ENCODE measurements around the gene CYP19A1. TPM values are rescaled to one million over a fixed set of nuclear protein-coding genes. Genes with fewer than 3 reads are reported as not detected.

CYP19A1 gene
- total RNA-seq, 1 experiment from 2014 or later, result 2.4 TPM

DNA sequence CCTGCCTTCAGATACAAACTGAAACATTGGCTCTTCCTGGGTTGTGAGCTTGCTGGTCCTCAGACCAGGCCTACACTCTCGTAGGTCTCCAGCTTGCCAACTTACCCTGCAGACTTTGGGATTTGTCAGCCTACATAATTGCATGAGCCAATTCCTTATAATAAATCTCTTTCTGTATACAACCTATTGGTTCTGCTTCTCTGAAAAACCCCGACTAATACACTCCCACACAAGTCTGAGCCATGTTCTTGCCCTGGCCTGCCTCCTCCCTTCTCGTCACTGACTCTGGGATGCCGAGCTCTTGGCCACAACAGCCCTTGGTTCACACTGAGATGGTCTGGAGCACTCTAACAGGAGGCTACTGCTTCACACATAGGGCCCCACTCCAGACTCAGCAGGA lies 9.5 kb downstream of the CYP19A1 start:
- Histone ChIP-seq H2AFZ (ENCODE audit: low read length) (no peak overlapping the region), H3K4me3 (ENCODE audit: low read length) (no peak overlapping the region), H3K4me2 (ENCODE audit: low read depth, low read length, poor library complexity, severe bottlenecking) (no peak overlapping the region), H3K27ac (ENCODE audit: low read length) (no peak overlapping the region), H3K79me2 (ENCODE audit: low read length) (no peaks in the 10 kb centered on the region), H3K36me3 (ENCODE audit: insufficient read depth, low read length) (no peaks in the 10 kb centered on the region), H3K9me3 (ENCODE audit: low read length) (no peaks in the 10 kb centered on the region), H3K9ac (ENCODE audit: low read length) (no peak overlapping the region), H4K20me1 (ENCODE audit: insufficient read depth, low read depth, low read length) (no peaks in the 10 kb centered on the region), H3K27me3 (ENCODE audit: low read length) (no peaks in the 10 kb centered on the region), H3K9me2 (replicated peaks; ENCODE audit: insufficient read depth, low read length) (no peaks in the 10 kb centered on the region), H3K4me1 (ENCODE audit: low read length) (no peaks in the 10 kb centered on the region; the same call in 1 of the 2 replicates)
- DNase-seq, result no peak

DNA sequence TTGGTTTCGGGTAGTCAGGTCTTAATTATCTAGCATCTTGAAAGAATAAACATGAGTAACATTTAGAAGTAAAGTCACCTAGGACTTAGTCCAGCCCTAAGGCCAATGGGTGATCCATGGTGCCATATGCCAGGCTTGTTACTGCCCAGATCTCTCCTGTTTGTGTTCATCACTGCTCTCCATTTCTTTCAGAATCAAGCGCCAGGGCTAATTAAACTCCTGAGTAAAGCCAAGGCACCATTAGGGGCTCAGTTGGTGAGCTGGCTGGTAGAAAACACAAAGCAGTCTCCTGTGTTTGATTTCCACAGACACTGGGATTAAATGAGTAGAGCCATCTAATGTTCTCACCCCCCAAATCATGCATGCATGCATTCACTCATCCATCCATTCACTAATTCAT lies 11.3 kb downstream of the CYP19A1 start:
- H3K9me3 ChIP-seq (ENCODE audit: low read length), result no peaks in the 10 kb centered on the region

DNA sequence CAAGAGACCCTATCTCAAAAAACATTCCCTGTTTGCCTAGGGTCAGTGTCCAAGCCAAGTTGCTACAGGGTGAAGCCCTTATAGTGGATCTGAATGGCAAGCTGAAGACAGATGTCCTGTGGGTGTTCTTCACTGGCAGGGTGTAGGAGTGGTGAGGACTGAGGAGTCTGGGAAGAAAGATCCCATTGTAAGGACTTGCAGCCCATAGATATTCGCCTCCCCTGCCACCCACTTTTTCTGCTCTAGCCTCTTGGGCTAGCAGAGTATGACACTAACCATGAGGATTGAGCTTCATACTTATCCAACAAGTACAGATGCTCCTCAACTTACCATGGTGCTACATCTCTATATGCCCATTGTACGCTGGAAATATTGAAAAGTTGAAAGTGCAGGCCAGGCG lies 13.2 kb downstream of the CYP19A1 start:
- no peak overlapping the region for H3K4me2 ChIP-seq (ENCODE audit: low read depth, low read length, poor library complexity, severe bottlenecking)
- no peak overlapping the region for H2AFZ ChIP-seq (ENCODE audit: low read length)
- no peaks in the 10 kb centered on the region for H3K9me3 ChIP-seq (ENCODE audit: low read length)
- no peaks in the 10 kb centered on the region for H3K4me1 ChIP-seq (ENCODE audit: low read length)
- no peaks in the 10 kb centered on the region for H3K9me2 ChIP-seq (replicated peaks; ENCODE audit: insufficient read depth, low read length)
- no peak overlapping the region for H3K9ac ChIP-seq (ENCODE audit: low read length)
- H3K27me3 ChIP-seq (ENCODE audit: low read length), result no peaks in the 10 kb centered on the region
- no peaks in the 10 kb centered on the region for H4K20me1 ChIP-seq (ENCODE audit: insufficient read depth, low read depth, low read length)
- no peaks in the 10 kb centered on the region for H3K36me3 ChIP-seq (ENCODE audit: insufficient read depth, low read length)
- no peak for DNase-seq
- H3K79me2 ChIP-seq (ENCODE audit: low read length), result no peaks in the 10 kb centered on the region
- no peak overlapping the region for H3K4me3 ChIP-seq (ENCODE audit: low read length)
- H3K27ac ChIP-seq (ENCODE audit: low read length), result no peak overlapping the region

More for the DNA sequence above, 11.3 kb downstream of the CYP19A1 start:
- no peaks in the 10 kb centered on the region for H3K79me2 ChIP-seq (ENCODE audit: low read length)
- H3K4me2 ChIP-seq (ENCODE audit: low read depth, low read length, poor library complexity, severe bottlenecking), result no peak overlapping the region
- no peaks in the 10 kb centered on the region for H3K27me3 ChIP-seq (ENCODE audit: low read length)
- no peak for DNase-seq
- H4K20me1 ChIP-seq (ENCODE audit: insufficient read depth, low read depth, low read length), result no peaks in the 10 kb centered on the region
- H3K4me3 ChIP-seq (ENCODE audit: low read length), result no peak overlapping the region
- H3K9me2 ChIP-seq (replicated peaks; ENCODE audit: insufficient read depth, low read length), result no peaks in the 10 kb centered on the region
- H3K27ac ChIP-seq (ENCODE audit: low read length), result no peak overlapping the region
- no peaks in the 10 kb centered on the region for H3K4me1 ChIP-seq (ENCODE audit: low read length)
- H3K36me3 ChIP-seq (ENCODE audit: insufficient read depth, low read length), result no peaks in the 10 kb centered on the region
- no peak overlapping the region for H2AFZ ChIP-seq (ENCODE audit: low read length)
- H3K9ac ChIP-seq (ENCODE audit: low read length), result no peak overlapping the region

DNA sequence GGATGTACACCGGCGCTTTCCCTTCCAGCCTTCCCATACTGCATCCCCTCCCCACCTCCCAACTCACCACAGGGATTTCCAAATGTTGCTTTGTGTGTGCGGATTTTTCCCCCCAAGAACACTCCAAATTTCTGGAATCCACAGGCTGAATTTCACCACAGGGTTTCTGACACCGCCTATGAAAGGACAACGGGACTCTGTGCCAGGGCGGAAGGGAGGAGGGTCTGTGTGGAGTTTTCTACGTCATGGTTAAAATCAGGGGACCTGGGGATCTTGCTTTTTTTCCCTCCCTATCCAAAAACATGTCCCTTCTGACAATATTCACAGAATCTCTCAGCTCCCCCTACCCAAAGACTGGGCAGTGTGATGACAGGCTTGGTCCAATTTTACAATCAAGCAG lies 14.6 kb downstream of the CYP19A1 start:
- Histone ChIP-seq H3K79me2 (ENCODE audit: low read length) (no peaks in the 10 kb centered on the region), H3K9me2 (replicated peaks; ENCODE audit: insufficient read depth, low read length) (no peaks in the 10 kb centered on the region), H2AFZ (ENCODE audit: low read length) (no peak overlapping the region), H4K20me1 (ENCODE audit: insufficient read depth, low read depth, low read length) (no peaks in the 10 kb centered on the region), H3K9me3 (ENCODE audit: low read length) (no peaks in the 10 kb centered on the region), H3K9ac (ENCODE audit: low read length) (no peak overlapping the region), H3K4me1 (ENCODE audit: low read length) (no peaks in the 10 kb centered on the region), H3K4me2 (ENCODE audit: low read depth, low read length, poor library complexity, severe bottlenecking) (no peak overlapping the region), H3K27ac (ENCODE audit: low read length) (no peak overlapping the region), H3K27me3 (ENCODE audit: low read length) (no peaks in the 10 kb centered on the region), H3K4me3 (ENCODE audit: low read length) (no peak overlapping the region), H3K36me3 (ENCODE audit: insufficient read depth, low read length) (no peaks in the 10 kb centered on the region)
- DNase-seq, result no peak

DNA sequence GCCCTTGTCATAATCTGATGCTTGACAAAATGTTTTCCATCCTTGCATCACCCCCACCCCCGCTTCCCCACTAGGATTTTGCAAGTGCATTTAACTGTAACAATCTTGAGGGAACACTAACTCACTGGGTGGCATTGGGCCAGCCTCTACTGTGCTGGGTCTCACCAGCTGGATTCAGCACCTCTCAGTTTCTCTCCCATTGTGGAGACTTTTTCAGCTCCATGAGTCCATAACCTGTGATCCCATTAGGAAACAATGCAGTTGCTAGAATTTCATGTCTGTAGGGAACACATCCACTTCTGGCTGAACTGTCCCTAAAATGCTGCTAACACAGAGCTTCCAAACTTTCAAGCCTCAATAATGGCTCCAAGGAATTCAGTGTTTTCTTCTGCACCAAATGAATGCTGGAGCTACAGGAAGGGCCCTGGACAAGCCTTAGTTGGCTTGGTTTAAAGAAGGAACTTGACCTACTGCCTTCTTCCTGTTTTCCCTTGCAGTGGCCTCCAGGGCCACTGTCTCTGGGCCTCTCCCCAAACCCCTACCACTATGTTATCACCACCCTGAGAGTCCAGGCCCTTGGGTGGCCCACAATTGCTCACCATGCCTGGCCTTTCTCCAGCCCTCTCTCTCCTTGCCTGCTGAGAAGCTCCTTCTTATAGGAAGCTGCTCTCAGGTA lies 15.6 kb downstream of the CYP19A1 start:
- Histone ChIP-seq H3K9ac (ENCODE audit: low read length) (no peak overlapping the region), H2AFZ (ENCODE audit: low read length) (no peak overlapping the region), H3K4me1 (ENCODE audit: low read length) (no peaks in the 10 kb centered on the region), H3K9me2 (replicated peaks; ENCODE audit: insufficient read depth, low read length) (no peaks in the 10 kb centered on the region), H3K79me2 (ENCODE audit: low read length) (no peaks in the 10 kb centered on the region), H3K36me3 (ENCODE audit: insufficient read depth, low read length) (no peaks in the 10 kb centered on the region), H3K9me3 (ENCODE audit: low read length) (no peaks in the 10 kb centered on the region), H3K4me2 (ENCODE audit: low read depth, low read length, poor library complexity, severe bottlenecking) (no peak overlapping the region), H4K20me1 (ENCODE audit: insufficient read depth, low read depth, low read length) (no peaks in the 10 kb centered on the region), H3K27me3 (ENCODE audit: low read length) (no peaks in the 10 kb centered on the region), H3K27ac (ENCODE audit: low read length) (no peak overlapping the region), H3K4me3 (ENCODE audit: low read length) (no peak overlapping the region)
- no peak for DNase-seq

DNA sequence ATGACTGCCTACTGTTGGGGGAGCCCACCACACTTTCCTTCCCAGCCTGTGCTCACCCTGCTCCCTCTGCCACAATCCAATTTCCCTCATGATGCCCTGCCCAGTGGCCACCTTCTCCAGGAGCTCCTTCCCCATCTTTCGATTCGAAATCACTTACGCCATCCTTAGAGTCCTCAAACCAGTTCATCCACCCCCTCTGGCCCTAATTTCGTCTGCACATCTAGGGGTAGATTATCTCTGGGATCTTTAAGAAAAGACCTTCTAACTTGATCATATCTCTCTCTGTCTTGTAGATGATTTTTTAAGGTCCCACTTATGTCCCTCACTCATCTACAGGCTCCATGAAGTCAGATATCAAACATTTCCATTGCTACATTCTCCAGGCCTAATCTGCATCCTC lies 17.1 kb downstream of the CYP19A1 start:
- Histone ChIP-seq H3K4me3 (ENCODE audit: low read length) (no peak overlapping the region), H3K9me3 (ENCODE audit: low read length) (no peaks in the 10 kb centered on the region), H3K4me1 (ENCODE audit: low read length) (no peaks in the 10 kb centered on the region), H2AFZ (ENCODE audit: low read length) (no peak overlapping the region), H3K4me2 (ENCODE audit: low read depth, low read length, poor library complexity, severe bottlenecking) (no peak overlapping the region), H3K27ac (ENCODE audit: low read length) (no peak overlapping the region), H3K36me3 (ENCODE audit: insufficient read depth, low read length) (no peaks in the 10 kb centered on the region), H3K27me3 (ENCODE audit: low read length) (no peaks in the 10 kb centered on the region), H3K79me2 (ENCODE audit: low read length) (no peaks in the 10 kb centered on the region), H3K9me2 (replicated peaks; ENCODE audit: insufficient read depth, low read length) (no peaks in the 10 kb centered on the region), H3K9ac (ENCODE audit: low read length) (no peak overlapping the region), H4K20me1 (ENCODE audit: insufficient read depth, low read depth, low read length) (no peaks in the 10 kb centered on the region)
- no peak for DNase-seq

DNA sequence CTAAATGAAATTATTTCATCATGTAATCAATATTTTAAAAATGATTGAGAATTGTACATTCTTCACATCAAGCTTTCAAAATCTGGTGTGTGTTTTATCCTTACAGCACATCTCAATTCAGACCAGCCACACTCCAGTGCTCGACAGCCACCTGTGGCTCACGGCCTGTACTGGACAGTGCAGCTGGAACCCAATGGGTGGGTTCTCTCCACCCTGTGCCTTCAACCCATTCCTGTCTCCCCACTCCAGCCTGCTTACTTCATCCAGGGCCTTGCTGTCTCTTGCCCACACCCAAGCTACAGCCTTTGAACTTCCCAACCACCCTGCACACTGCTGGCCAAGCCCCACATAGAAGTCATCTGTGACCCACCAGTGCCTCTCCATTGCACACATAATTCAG lies 17.6 kb downstream of the CYP19A1 start:
- no peak overlapping the region for H3K4me2 ChIP-seq (ENCODE audit: low read depth, low read length, poor library complexity, severe bottlenecking)
- no peaks in the 10 kb centered on the region for H3K9me3 ChIP-seq (ENCODE audit: low read length)
- H3K27ac ChIP-seq (ENCODE audit: low read length), result no peak overlapping the region
- no peaks in the 10 kb centered on the region for H3K36me3 ChIP-seq (ENCODE audit: insufficient read depth, low read length)
- H2AFZ ChIP-seq (ENCODE audit: low read length), result no peak overlapping the region
- H3K9me2 ChIP-seq (replicated peaks; ENCODE audit: insufficient read depth, low read length), result no peaks in the 10 kb centered on the region
- no peaks in the 10 kb centered on the region for H3K27me3 ChIP-seq (ENCODE audit: low read length)
- H3K4me1 ChIP-seq (ENCODE audit: low read length), result no peaks in the 10 kb centered on the region
- H3K9ac ChIP-seq (ENCODE audit: low read length), result no peak overlapping the region
- H3K4me3 ChIP-seq (ENCODE audit: low read length), result no peak overlapping the region
- no peaks in the 10 kb centered on the region for H4K20me1 ChIP-seq (ENCODE audit: insufficient read depth, low read depth, low read length)
- H3K79me2 ChIP-seq (ENCODE audit: low read length), result no peaks in the 10 kb centered on the region
- DNase-seq, result no peak

DNA sequence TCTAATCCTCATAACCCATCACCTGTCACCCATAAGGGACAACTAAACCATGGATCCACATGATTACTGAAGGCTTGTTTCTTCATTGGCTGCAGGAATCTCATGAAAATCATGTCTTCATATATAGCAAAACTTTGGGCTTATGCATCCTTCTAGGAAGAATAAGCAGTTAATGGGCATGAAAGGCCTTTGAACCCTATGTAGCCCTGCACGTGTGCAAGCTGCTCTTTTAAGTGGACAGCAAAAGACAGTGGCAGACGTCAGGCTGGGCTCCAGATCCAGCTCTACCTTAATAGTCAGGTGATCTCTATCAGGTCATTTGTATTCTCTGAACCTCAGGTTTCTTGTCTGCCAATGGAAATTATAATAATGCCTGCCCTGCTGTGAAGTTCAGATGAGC lies 18.9 kb downstream of the CYP19A1 start:
- H3K4me1 ChIP-seq (ENCODE audit: low read length), result no peaks in the 10 kb centered on the region
- no peaks in the 10 kb centered on the region for H3K27me3 ChIP-seq (ENCODE audit: low read length)
- H3K4me3 ChIP-seq (ENCODE audit: low read length), result no peak overlapping the region
- H2AFZ ChIP-seq (ENCODE audit: low read length), result no peak overlapping the region
- no peak overlapping the region for H3K27ac ChIP-seq (ENCODE audit: low read length)
- no peak for DNase-seq
- H3K9me3 ChIP-seq (ENCODE audit: low read length), result no peaks in the 10 kb centered on the region
- no peaks in the 10 kb centered on the region for H3K79me2 ChIP-seq (ENCODE audit: low read length)
- H3K9me2 ChIP-seq (replicated peaks; ENCODE audit: insufficient read depth, low read length), result no peaks in the 10 kb centered on the region
- no peaks in the 10 kb centered on the region for H3K36me3 ChIP-seq (ENCODE audit: insufficient read depth, low read length)
- no peak overlapping the region for H3K4me2 ChIP-seq (ENCODE audit: low read depth, low read length, poor library complexity, severe bottlenecking)
- no peaks in the 10 kb centered on the region for H4K20me1 ChIP-seq (ENCODE audit: insufficient read depth, low read depth, low read length)
- no peak overlapping the region for H3K9ac ChIP-seq (ENCODE audit: low read length)
